Mucosa of descending colon (tissue), 3 donors: ENCODE data around the gene PTPN1. TPM values are rescaled to one million over a fixed set of nuclear protein-coding genes. Genes with fewer than 3 reads are reported as not detected.

ENCODE experiments used
- ATAC-seq: fragments of 200-7000 bp; cut with Tn5 transposase; one replicate; pipeline ENCODE4 v1.9.1; 2020; ENCODE audit warnings: mild to moderate bottlenecking, moderate library complexity
- DNase-seq, 3 donors: peaks; one replicate each; pipeline ENCODE4 v3.0.0-alpha.2; 2020
- H3K36me3 ChIP-seq: fragments of 200-600 bp; one replicate; pipeline ENCODE4 v1.8.0; 2021; ENCODE audit warnings: low read depth, mild to moderate bottlenecking
- H3K4me1 ChIP-seq: fragments of 200-600 bp; one replicate; pipeline ENCODE4 v1.8.0; 2021; ENCODE audit warnings: low read depth, mild to moderate bottlenecking
- H3K4me3 ChIP-seq: fragments of 200-600 bp; one replicate; pipeline ENCODE4 v1.8.0; 2021; ENCODE audit warnings: mild to moderate bottlenecking
- H3K9me3 ChIP-seq: fragments of 200-600 bp; one replicate; pipeline ENCODE4 v1.8.0; 2021; ENCODE audit warnings: mild to moderate bottlenecking
- CTCF ChIP-seq: fragments of 200-600 bp; IDR thresholded peaks from one replicate; pipeline ENCODE4 v1.8.0; 2022; ENCODE audit warnings: antibody characterized with exemption, mild to moderate bottlenecking
- intact Hi-C, 2 donors: fragments of 100-400 bp; cut with DNase I in 1 of 2; cut with micrococcal nuclease in 1 of 2; formaldehyde crosslinking; loops; one replicate each; pipeline versions ENCODE4 v1.11.0 to v1.11.1; 2022; cut with DNase I, micrococcal nuclease
- total RNA-seq, 3 donors: library from RNA; stranded (reverse); fragmentation: NEBNext Ultra II Directional in 2 of 3; extraction: Animal tissue kit (Norgen Biotek cat#: 25700) in 2 of 3; gene quantifications; one replicate each; pipeline versions ENCODE4 v1.2.1 to v1.2.4, GENCODE V29; 2021 to 2023
- donor health status: DM: no; HTN: no; CAD: no; lungs with moderate emphysema.
- donor health status: DM: no; HTN: no; CAD: no.
- donor health status: DM: no; HTN: yes; CAD: no.

Gene PTPN1
- total RNA-seq, 3 donors from 2014 or later = 33.2 to 35.1 (median 33.4) TPM

DNA sequence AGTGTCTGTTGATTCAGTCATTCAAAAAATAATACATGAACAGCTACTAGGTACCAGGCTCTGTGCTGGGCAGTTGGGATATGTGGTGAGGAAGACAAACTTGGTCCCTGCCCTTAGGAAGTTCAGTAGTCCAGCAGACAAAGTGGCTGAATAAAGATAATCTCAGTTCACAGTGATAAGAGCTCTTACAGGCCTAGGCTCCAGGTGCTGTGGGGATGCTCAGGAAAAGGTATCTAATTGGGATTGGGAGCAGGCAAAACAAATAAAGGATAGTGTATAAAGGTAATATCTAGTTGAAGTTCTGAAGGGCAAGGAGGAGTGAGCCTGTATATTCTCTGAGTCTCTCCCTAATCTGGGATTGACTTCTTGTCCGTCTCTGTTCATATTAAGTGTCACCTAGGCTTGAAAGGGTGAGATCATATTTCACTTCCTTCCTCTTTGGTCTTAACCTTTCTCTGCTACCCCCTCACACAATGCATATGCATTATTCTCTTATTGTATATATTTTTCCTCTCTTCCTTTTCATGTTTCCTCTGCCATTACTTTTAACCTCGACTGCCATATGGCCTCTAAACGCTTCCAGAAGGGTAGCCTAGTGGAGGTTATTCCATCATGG, 13.5 kb downstream of the PTPN1 start:
- TF ChIP-seq CTCF = no peak
- H3K9me3 ChIP-seq = no peaks in the 10 kb centered on the region
- no peak overlapping the region for H3K4me3 ChIP-seq
- peaks cover 65% of the 10 kb centered on the region for H3K4me1 ChIP-seq
- no peak for ATAC-seq
- DNase-seq = no peak
- no peaks in the 10 kb centered on the region for H3K36me3 ChIP-seq
- intact Hi-C loops = no loop called here

GRCh38 chr20:50525681-50526080, 15.5 kb downstream of the PTPN1 start:
- DNase-seq (no peak), ATAC-seq (no peak)
- Histone ChIP-seq H3K4me1 (peaks cover 55% of the 10 kb centered on the region), H3K4me3 (no peak overlapping the region), H3K36me3 (no peaks in the 10 kb centered on the region), H3K9me3 (no peaks in the 10 kb centered on the region)
- TF ChIP-seq CTCF = no peak
- intact Hi-C loops = no loop called here

DNA sequence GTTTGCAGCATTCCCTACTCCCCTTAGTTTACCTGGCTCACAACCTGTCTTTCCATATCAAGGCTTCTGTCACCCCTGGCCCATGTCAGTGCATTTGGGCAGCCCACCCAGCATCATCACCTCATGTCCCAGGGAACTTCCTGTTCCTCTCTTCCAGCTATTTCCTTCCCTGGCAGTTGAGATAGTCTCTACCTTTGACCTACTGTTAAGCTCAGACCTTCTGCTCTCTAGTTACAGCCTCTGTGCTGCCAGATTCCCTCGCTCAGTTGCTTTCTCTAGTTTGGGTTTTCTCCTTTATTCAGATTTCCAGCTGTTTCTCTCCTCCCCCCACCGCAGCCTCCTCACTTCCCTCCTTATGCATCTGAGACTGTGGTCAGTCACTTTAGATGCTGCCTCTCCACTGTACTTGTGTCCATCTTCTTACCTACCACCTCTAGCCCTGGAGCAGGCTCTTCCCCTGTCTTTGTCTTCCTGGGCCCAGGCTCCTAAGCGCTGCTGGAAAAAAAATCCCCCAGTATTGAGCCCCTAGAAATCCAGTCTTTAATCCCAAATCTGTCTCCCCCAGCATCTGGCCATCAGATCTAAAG, 16.3 kb downstream of the PTPN1 start:
- intact Hi-C loops = no loop called here
- peaks cover 48% of the 10 kb centered on the region for H3K4me1 ChIP-seq
- ATAC-seq (peak; percentile 74), DNase-seq (no peak)
- no peak for TF ChIP-seq CTCF
- H3K4me3 ChIP-seq = no peak overlapping the region
- no peaks in the 10 kb centered on the region for H3K9me3 ChIP-seq
- no peaks in the 10 kb centered on the region for H3K36me3 ChIP-seq

- peaks cover 48% of the 10 kb centered on the region for H3K4me1 ChIP-seq
- no peak overlapping the region for H3K4me3 ChIP-seq
- H3K9me3 ChIP-seq = no peaks in the 10 kb centered on the region
- intact Hi-C loops = no loop called here
- no peaks in the 10 kb centered on the region for H3K36me3 ChIP-seq
- no peak for TF ChIP-seq CTCF
- no peak for DNase-seq
- no peak for ATAC-seq
Measured at GRCh38 chr20:50527068-50527605, 17.0 kb downstream of the PTPN1 start.

GRCh38 chr20:50528129-50528528, 17.9 kb downstream of the PTPN1 start:
- intact Hi-C loops = no loop called here
- no peak overlapping the region for H3K4me3 ChIP-seq
- no peak for DNase-seq
- H3K9me3 ChIP-seq = no peaks in the 10 kb centered on the region
- H3K36me3 ChIP-seq = no peaks in the 10 kb centered on the region
- no peak for TF ChIP-seq CTCF
- H3K4me1 ChIP-seq = peaks cover 47% of the 10 kb centered on the region
- peak; percentile 65 for ATAC-seq
